Activated CD8-positive, alpha-beta T cell treated with anti-CD3 and anti-CD28 coated beads, Interleukin-2, amount 10 ng/mL, durations not matched to agents 7 days and 5 days (primary cell): ENCODE results near the gene EML5. TPM values are rescaled to one million over a fixed set of nuclear protein-coding genes. Genes with fewer than 3 reads are reported as not detected.

ENCODE experiments used
- ATAC-seq: fragments of 150-1000 bp; cut with Tn5 transposase; one replicate; pipeline ENCODE4 v1.10.0; 2021; ENCODE audit warnings: moderate library complexity
- CTCF ChIA-PET: fragments of 350-600 bp; sonication (Branson Sonifier 250); formaldehyde crosslinking; loops from one replicate; lab custom pipeline; 2021; ENCODE audit warnings: antibody characterized with exemption; lab: Charles Lee
- POLR2A ChIA-PET: fragments of 350-600 bp; sonication (Branson Sonifier 250); formaldehyde crosslinking; loops from one replicate; lab custom pipeline; 2021; ENCODE audit warnings: antibody characterized with exemption; lab: Charles Lee
- DNase-seq: peaks from one replicate; pipeline ENCODE4 v3.0.0-alpha.2; 2020
- H3K27ac Mint-ChIP-seq: one replicate; pipeline ENCODE4 v1.8.0; 2021; ENCODE audit warnings: mild to moderate bottlenecking, mixed read lengths
- H3K27me3 Mint-ChIP-seq: one replicate; pipeline ENCODE4 v1.8.0; 2021; ENCODE audit warnings: low read depth, mixed read lengths
- H3K36me3 Mint-ChIP-seq: one replicate; pipeline ENCODE4 v1.8.0; 2021; ENCODE audit warnings: low read depth, mixed read lengths
- H3K4me1 Mint-ChIP-seq: one replicate; pipeline ENCODE4 v1.8.0; 2021; ENCODE audit warnings: low read depth, mixed read lengths
- H3K4me3 Mint-ChIP-seq: one replicate; pipeline ENCODE4 v1.8.0; 2021; ENCODE audit warnings: mild to moderate bottlenecking, mixed read lengths
- H3K9me3 Mint-ChIP-seq: one replicate; pipeline ENCODE4 v1.8.0; 2022; ENCODE audit warnings: mixed read lengths; ENCODE audit not compliant: insufficient read depth
- total RNA-seq, 2 experiments: library from RNA; stranded (reverse); gene quantifications; one replicate each; pipeline ENCODE4 v1.2.3, GENCODE V29; 2021

The EML5 gene
- total RNA-seq, 2 experiments from 2014 or later, result 1.7 to 2.1 TPM

DNA sequence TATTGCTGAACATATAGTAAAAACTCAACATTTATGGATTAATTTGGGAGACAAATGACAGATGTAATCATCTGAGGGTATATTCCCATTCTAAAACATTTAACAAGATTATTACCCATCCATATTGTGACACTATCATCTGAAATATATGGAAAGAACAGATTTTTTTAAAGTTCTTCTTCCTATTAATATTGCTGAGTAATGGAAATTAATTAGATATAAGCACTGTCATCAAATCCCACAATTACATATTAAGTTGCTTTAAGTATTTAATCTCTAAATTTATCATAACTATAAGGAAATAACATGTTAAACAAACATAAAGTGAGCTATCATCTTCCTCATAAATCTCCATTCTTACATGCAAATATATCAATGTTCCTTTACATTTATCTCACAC is 22.0 kb downstream of the EML5 start:
- H3K27me3 Mint-ChIP-seq, result no peaks in the 10 kb centered on the region
- ATAC-seq, result no peak
- no peaks in the 10 kb centered on the region for H3K4me1 Mint-ChIP-seq
- ChIA-PET CTCF (no interaction called here), POLR2A (no interaction called here)
- H3K27ac Mint-ChIP-seq, result no peak overlapping the region
- H3K36me3 Mint-ChIP-seq, result peaks cover 3% of the 10 kb centered on the region
- no peak for DNase-seq
- peaks cover 4% of the 10 kb centered on the region for H3K9me3 Mint-ChIP-seq
- H3K4me3 Mint-ChIP-seq, result no peak overlapping the region

DNA sequence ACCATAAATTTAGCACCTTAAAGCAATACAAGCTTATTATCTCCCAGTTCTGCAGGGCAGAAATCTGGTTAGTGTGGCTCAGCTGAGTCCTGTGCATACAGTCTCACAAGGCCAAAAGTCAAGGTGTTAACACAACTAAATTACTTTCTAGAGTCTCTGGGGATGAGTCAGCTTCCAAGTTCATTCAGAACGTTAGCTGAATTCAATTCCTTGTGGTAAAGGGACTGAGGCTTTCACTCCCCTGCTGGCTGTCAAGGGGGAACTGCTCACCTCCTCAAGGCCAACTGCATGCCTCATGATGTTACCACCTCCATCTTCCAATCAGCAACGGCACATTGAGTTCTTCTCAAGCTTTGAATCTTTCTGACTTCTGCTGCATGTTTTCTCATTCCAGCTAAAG is 27.6 kb downstream of the EML5 start:
- Mint-ChIP-seq H3K4me3 (no peak overlapping the region), H3K9me3 (peaks cover 4% of the 10 kb centered on the region), H3K27ac (no peak overlapping the region), H3K36me3 (peaks cover 3% of the 10 kb centered on the region), H3K4me1 (no peaks in the 10 kb centered on the region), H3K27me3 (no peaks in the 10 kb centered on the region)
- ChIA-PET CTCF (no interaction called here), POLR2A (no interaction called here)
- no peak for ATAC-seq
- DNase-seq, result no peak

DNA sequence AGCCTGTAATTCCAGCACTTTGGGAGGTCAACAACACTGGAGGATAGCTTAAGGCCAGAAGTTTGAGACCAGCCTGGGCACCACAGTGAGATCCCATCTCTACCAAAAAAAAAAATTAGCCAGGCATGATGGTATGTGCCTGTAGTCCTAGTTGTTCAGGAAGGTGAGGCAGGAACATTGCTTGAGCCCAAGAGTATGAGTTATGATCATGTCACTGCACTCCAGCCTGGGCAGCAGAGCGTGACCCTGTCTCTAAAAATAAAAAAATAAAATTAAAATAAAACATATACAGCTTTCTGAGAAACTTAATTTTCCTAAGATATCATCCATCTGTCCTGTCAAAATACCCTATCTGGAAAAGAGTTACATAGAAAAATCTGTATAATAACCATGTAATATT is 38.9 kb downstream of the EML5 start:
- H3K9me3 Mint-ChIP-seq, result no peaks in the 10 kb centered on the region
- ChIA-PET CTCF (no interaction called here), POLR2A (no interaction called here)
- H3K4me3 Mint-ChIP-seq, result no peak overlapping the region
- no peaks in the 10 kb centered on the region for H3K36me3 Mint-ChIP-seq
- ATAC-seq, result no peak
- DNase-seq, result no peak
- no peaks in the 10 kb centered on the region for H3K4me1 Mint-ChIP-seq
- no peak overlapping the region for H3K27ac Mint-ChIP-seq
- no peaks in the 10 kb centered on the region for H3K27me3 Mint-ChIP-seq

DNA sequence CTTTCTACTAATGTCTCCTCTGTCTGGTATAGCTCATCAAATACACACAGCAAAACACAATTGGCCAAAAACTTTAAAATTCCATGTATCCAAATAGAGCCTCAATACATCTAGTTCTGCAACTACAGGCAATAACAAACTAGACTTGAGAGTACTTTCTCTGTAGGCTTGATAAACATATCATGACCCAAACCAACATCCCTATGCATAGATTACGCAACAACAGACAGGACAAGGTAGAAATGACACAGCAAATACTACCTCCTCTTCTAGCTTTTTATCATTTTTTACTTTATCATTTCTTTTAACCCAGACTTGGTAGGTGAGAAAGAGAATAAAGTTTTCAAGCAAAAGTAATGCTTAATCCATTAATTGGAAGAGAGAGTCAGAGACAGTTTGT is 41.8 kb downstream of the EML5 start:
- Mint-ChIP-seq H3K27ac (no peak overlapping the region), H3K4me3 (no peak overlapping the region), H3K9me3 (no peaks in the 10 kb centered on the region), H3K36me3 (no peaks in the 10 kb centered on the region), H3K27me3 (no peaks in the 10 kb centered on the region), H3K4me1 (no peaks in the 10 kb centered on the region)
- ATAC-seq (no peak), DNase-seq (no peak)
- POLR2A ChIA-PET, result interaction anchor here (0.6 kb wide), 1 partner anchor 84 kb away, joined by 3 read pairs; no protein-coding TSS in a partner anchor
- CTCF ChIA-PET, result no interaction called here

DNA sequence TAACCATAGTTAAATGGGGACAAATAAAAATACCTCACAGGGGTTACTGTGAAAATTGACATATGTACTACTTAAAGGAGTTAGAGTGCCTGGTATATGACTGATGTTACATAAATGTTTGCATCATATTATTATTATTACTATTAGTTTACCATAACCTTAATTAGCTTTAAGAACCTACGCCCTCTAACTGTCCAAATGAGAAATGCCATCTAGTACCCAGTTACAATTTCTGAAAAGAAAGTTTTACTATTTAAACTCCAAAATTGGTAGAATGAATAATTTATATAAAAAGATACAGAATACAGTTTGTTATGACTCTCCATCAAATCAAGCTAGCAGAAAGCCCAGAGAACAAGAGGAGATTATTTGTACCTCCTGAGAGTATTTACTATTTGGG is 42.3 kb downstream of the EML5 start:
- ChIA-PET POLR2A (interaction anchor here (0.6 kb wide), 1 partner anchor 83 kb away, joined by 3 read pairs; no protein-coding TSS in a partner anchor), CTCF (no interaction called here)
- Mint-ChIP-seq H3K9me3 (no peaks in the 10 kb centered on the region), H3K4me3 (no peak overlapping the region), H3K36me3 (no peaks in the 10 kb centered on the region), H3K27ac (no peak overlapping the region), H3K27me3 (no peaks in the 10 kb centered on the region), H3K4me1 (no peaks in the 10 kb centered on the region)
- ATAC-seq, result no peak
- no peak for DNase-seq

DNA sequence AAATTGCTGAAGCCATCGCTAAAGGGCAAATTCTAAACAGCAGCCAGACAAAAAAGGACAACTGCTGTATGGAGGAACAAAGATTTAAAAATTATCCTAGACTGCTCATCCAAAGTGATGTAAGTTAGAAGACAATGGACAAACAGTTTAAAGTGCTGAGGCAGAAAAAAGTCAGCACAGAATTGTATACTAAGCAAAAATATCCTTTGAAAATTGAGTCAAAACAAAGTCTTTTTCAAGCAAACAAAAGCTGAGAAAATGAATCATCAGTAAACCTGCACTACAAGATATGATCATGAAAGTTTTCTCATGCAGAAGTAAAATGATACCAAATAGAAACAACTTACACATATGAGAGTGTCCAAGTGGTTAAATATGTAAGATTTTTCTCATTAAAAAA is 43.6 kb downstream of the EML5 start:
- no peaks in the 10 kb centered on the region for H3K9me3 Mint-ChIP-seq
- no peaks in the 10 kb centered on the region for H3K36me3 Mint-ChIP-seq
- H3K27ac Mint-ChIP-seq, result no peak overlapping the region
- ATAC-seq (no peak), DNase-seq (no peak)
- no peak overlapping the region for H3K4me3 Mint-ChIP-seq
- no peaks in the 10 kb centered on the region for H3K4me1 Mint-ChIP-seq
- no peaks in the 10 kb centered on the region for H3K27me3 Mint-ChIP-seq
- ChIA-PET POLR2A (no interaction called here), CTCF (interaction anchor here (1.0 to 1.2 kb wide), 2 partner anchors 9 to 21 kb away, joined by 3 read pairs; no protein-coding TSS in a partner anchor)

DNA sequence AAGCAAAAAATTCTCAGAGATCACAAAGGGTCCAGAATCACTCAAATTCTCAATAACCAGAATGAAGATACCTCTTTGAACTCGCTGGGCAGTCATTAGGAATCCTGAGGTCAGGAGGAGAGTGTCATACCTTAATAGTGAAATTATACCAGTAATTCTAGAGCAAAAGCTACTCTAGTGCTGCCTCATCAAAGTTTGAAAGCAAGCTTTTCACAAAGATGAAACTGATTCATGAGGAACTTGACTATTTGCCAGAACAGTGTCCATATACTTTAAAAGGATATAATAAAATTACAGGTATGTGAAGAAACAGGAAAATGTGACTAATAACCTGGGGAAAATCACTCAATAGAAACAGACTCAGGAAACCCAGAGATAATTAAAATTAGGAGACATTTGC is 44.5 kb downstream of the EML5 start:
- no peaks in the 10 kb centered on the region for H3K27me3 Mint-ChIP-seq
- H3K36me3 Mint-ChIP-seq, result no peaks in the 10 kb centered on the region
- ChIA-PET POLR2A (no interaction called here), CTCF (interaction anchor here (1.0 to 1.2 kb wide), 2 partner anchors 10 to 20 kb away, joined by 3 read pairs; no protein-coding TSS in a partner anchor)
- DNase-seq, result no peak
- no peaks in the 10 kb centered on the region for H3K9me3 Mint-ChIP-seq
- no peak overlapping the region for H3K27ac Mint-ChIP-seq
- H3K4me3 Mint-ChIP-seq, result no peak overlapping the region
- H3K4me1 Mint-ChIP-seq, result no peaks in the 10 kb centered on the region
- ATAC-seq, result no peak

DNA sequence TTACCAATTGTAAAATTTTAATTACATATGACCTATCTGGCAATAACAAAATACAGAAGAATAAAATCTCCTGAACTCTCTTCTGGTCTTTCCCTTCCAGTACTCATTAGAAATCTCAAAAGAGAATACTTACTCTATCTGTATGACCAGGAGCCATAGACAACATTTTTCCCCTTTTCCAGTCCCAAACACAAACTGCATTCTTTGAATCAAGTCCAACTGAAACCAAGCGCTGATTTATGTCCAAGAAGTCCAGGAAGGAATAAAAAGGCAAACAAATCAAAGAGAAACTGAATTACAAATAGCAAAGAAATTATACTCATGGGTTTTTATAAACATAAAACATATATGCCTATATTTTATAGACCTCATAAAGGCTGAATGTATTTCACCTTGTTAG is 46.7 kb downstream of the EML5 start:
- ATAC-seq (no peak), DNase-seq (no peak)
- Mint-ChIP-seq H3K36me3 (no peaks in the 10 kb centered on the region), H3K27me3 (no peaks in the 10 kb centered on the region), H3K4me3 (no peak overlapping the region), H3K27ac (no peak overlapping the region), H3K4me1 (no peaks in the 10 kb centered on the region), H3K9me3 (no peaks in the 10 kb centered on the region)
- ChIA-PET POLR2A (no interaction called here), CTCF (no interaction called here)

DNA sequence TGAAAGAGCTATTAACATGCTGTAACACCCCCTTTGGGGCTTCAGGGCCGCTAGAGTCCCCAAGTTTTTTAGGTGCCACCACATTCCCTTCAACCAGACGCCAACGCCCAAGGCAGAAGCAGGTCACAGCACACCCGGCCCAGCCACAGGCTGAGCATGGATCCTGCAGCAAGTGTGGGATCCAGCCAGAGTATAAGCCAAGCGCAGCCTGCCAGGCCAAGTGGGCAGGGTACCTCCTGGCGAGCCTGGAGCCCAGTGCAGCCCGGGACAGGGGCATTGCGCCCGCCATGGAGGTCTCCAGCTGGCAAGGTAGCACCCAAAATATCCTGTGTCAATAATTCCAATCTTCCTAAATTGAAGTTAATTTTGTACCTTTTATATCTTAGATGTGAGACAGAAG is 55.5 kb downstream of the EML5 start:
- Mint-ChIP-seq H3K9me3 (no peaks in the 10 kb centered on the region), H3K4me1 (no peaks in the 10 kb centered on the region), H3K27me3 (no peaks in the 10 kb centered on the region), H3K36me3 (peaks cover 2% of the 10 kb centered on the region), H3K27ac (no peak overlapping the region), H3K4me3 (no peak overlapping the region)
- DNase-seq (no peak), ATAC-seq (no peak)
- POLR2A ChIA-PET, result no interaction called here
- CTCF ChIA-PET, result no interaction called here

DNA sequence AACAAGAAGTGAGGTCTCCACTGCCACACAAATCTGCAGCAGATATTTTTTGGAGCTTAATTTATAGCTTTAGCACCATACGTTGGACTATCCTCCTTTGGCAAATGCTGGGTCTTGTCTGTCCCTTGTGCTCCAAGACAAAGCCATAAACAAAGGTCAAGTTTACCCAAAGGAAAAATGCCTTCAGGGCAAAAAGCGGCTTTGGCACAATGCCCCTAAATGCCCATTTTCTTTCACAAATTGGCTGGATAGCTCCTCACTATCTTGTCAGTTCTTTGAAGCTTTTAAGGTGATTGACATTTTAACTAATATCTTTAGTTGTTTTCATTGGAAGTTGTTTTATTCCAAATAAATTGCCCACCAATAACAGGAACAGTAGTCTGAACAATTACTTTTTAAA is 59.6 kb downstream of the EML5 start:
- POLR2A ChIA-PET, result no interaction called here
- CTCF ChIA-PET, result no interaction called here
- H3K4me3 Mint-ChIP-seq, result no peak overlapping the region

DNA sequence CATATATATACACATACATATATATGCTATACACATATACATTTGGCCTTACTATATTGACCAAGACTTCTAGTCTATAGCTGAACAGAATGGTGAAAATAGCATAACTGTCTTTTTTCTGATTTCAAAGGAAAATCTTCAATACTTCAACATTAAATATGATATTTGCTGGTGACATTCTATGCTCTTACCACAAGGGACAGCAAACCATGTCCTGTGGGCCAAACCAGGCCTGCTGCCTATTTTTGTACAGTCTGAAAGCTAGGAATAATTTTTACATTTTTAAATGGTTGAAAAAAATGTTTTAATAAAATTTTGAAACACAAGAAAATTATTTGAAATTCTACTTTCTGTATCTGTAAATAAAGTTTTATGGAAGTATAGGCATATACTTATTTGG is 63.6 kb downstream of the EML5 start:
- ChIA-PET POLR2A (no interaction called here), CTCF (no interaction called here)
- DNase-seq (no peak), ATAC-seq (no peak)
- Mint-ChIP-seq H3K36me3 (peaks cover 2% of the 10 kb centered on the region), H3K27me3 (no peaks in the 10 kb centered on the region), H3K27ac (no peak overlapping the region), H3K9me3 (no peaks in the 10 kb centered on the region), H3K4me3 (no peak overlapping the region), H3K4me1 (no peaks in the 10 kb centered on the region)

More for the DNA sequence above, 59.6 kb downstream of the EML5 start:
- Mint-ChIP-seq H3K27ac (no peak overlapping the region), H3K9me3 (no peaks in the 10 kb centered on the region), H3K36me3 (peaks cover 2% of the 10 kb centered on the region), H3K4me1 (no peaks in the 10 kb centered on the region), H3K27me3 (no peaks in the 10 kb centered on the region)
- ATAC-seq (no peak), DNase-seq (no peak)

DNA sequence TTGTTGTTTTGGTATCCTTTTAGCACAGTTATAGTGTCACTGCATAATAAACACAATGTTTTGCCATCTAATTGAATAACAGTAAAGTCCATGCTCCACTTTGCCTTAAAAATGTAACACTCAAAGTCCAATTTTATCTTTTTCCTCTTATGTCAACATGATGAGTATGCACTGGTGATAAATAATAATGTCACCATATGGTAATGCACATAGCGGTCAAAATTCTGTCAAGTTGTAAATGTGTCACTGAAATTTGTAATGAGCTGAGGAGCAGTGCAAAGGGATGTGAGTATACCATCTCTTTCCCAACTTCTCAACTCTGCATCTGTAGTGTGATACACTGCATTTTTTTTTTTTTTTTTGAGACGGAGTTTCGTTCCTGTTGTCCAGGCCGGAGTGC is 65.7 kb downstream of the EML5 start:
- no peak for DNase-seq
- Mint-ChIP-seq H3K9me3 (no peaks in the 10 kb centered on the region), H3K36me3 (no peaks in the 10 kb centered on the region), H3K4me3 (no peak overlapping the region), H3K27ac (no peak overlapping the region), H3K4me1 (no peaks in the 10 kb centered on the region), H3K27me3 (no peaks in the 10 kb centered on the region)
- ChIA-PET POLR2A (no interaction called here), CTCF (no interaction called here)
- ATAC-seq, result no peak

DNA sequence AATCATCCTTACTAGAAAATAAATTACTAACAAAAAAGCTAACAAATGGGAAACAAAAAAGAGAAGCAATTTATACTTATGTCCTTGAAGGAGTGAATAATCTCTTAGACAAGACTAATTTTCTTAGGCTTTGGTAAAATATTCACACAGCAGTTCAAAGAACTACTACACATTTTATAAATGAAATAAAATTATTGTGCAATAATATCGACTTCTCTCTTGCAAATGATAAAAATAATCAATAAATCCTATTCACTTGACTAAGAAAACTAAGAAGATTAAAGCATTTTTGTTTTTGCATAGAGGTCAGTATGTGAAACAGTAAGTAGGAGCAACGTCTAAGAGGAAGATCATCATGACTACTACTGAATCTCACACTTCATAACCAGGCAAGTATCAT is 82.0 kb downstream of the EML5 start:
- CTCF ChIA-PET, result no interaction called here
- DNase-seq (no peak), ATAC-seq (no peak)
- Mint-ChIP-seq H3K9me3 (no peaks in the 10 kb centered on the region), H3K27ac (no peak overlapping the region), H3K36me3 (no peaks in the 10 kb centered on the region), H3K27me3 (no peaks in the 10 kb centered on the region), H3K4me3 (no peak overlapping the region), H3K4me1 (no peaks in the 10 kb centered on the region)
- POLR2A ChIA-PET, result no interaction called here
